GM13976 (cell line): ENCODE measurements around the gene NELL1.

Experiments used
- DNase-seq: peaks from one replicate; pipeline ENCODE4 v3.0.0; 2012; ENCODE audit warnings: low spot score
- CTCF ChIP-seq: IDR thresholded peaks from 2 replicates; pipeline ENCODE4 v1.5.1; 2012; ENCODE audit warnings: borderline replicate concordance, mild to moderate bottlenecking; ENCODE audit not compliant: insufficient read depth; ENCODE audit errors: extremely low read depth, missing control alignments, control extremely low read depth
- in situ Hi-C: fragments of 300-500 bp; cut with MboI; formaldehyde crosslinking; loops from one replicate; pipeline ENCODE4 v1.12.0; 2022; ENCODE audit warnings: low sequenced_read_pairs, mixed read lengths, inconsistent platforms; ENCODE audit not compliant: unreplicated experiment

NELL1 gene

GRCh38 chr11:21553795-21554194 lies 884.4 kb downstream of the NELL1 start:
- in situ Hi-C loops: no loop called here
- DNase-seq: no peak
- TF ChIP-seq CTCF: no peak

- in situ Hi-C loops: no loop called here
- no peak for TF ChIP-seq CTCF
- no peak for DNase-seq
Observed at GRCh38 chr11:21554284-21554683, 884.9 kb downstream of the NELL1 start.

GRCh38 chr11:21556926-21557325 lies 887.5 kb downstream of the NELL1 start:
- no peak for DNase-seq
- no peak for TF ChIP-seq CTCF
- in situ Hi-C loops: no loop called here

GRCh38 chr11:21560466-21560975 lies 891.1 kb downstream of the NELL1 start:
- in situ Hi-C loops: no loop called here
- no peak for TF ChIP-seq CTCF
- no peak for DNase-seq

- DNase-seq: no peak
- in situ Hi-C loops: no loop called here
- TF ChIP-seq CTCF: no peak
Observed at GRCh38 chr11:21561581-21561980, 892.2 kb downstream of the NELL1 start.

GRCh38 chr11:21564095-21564494 lies 894.7 kb downstream of the NELL1 start:
- DNase-seq: no peak
- no peak for TF ChIP-seq CTCF
- in situ Hi-C loops: no loop called here
